Measurements from ENCODE around the gene C4orf54. TPM values are rescaled to one million over a fixed set of nuclear protein-coding genes. Genes with fewer than 3 reads are reported as not detected.

C4orf54 gene
- total and polyA plus RNA-seq, 2 of the 8 experiments (the other 6 are each of a cell fraction or from before 2014, with no cell fraction given), result not detected

GRCh38 chr4:99624141-99624719 lies 33.4 kb downstream of the C4orf54 start:
- Histone ChIP-seq H3K4me2 (ENCODE audit: insufficient read depth in 1 of 2, low read depth in 2 of 2, low read length in 2 of 2) (no peak overlapping the region), H4K20me1 (replicated peaks in 1 of 2; ENCODE audit: control insufficient read depth in 1 of 2, insufficient read depth in 2 of 2, low read length in 2 of 2) (no peaks in the 10 kb centered on the region), H3K4ac (replicated peaks; ENCODE audit: insufficient read length, low read depth, low read length) (no peak overlapping the region), H2BK20ac (ENCODE audit: low read length) (no peak overlapping the region), H2BK120ac (replicated peaks; ENCODE audit: low read depth, low read length) (no peak overlapping the region), H3K23me2 (ENCODE audit: low read depth, low read length) (no peaks in the 10 kb centered on the region; the same call in 1 of the 2 replicates), H3K79me1 (ENCODE audit: low read depth, low read length) (no peaks in the 10 kb centered on the region), H3K27ac (ENCODE audit: low read depth, low read length) (no peak overlapping the region), H3K56ac (replicated peaks; ENCODE audit: insufficient read length, low read depth, low read length) (no peak overlapping the region), H2AFZ (ENCODE audit: low read length) (peak overlapping the region; percentile 89), H3K14ac (ENCODE audit: insufficient read length) (no peak overlapping the region), H3K27me3 (replicated peaks in 1 of 4; ENCODE audit: control insufficient read depth in 3 of 4, extremely low read depth in 1 of 4, insufficient read depth in 3 of 4, low read length in 3 of 4) (no peaks in the 10 kb centered on the region), H2BK5ac (ENCODE audit: low read depth, low read length) (no peak overlapping the region), H3K9ac (replicated peaks in 1 of 4; ENCODE audit: extremely low read depth in 1 of 4, low read depth in 3 of 4, low read length in 3 of 4) (no peak overlapping the region), H2BK12ac (ENCODE audit: low read depth, low read length) (no peak overlapping the region), H3K79me2 (ENCODE audit: control insufficient read depth in 1 of 2, insufficient read depth in 2 of 2, low read length in 2 of 2) (no peaks in the 10 kb centered on the region), H3K9me3 (ENCODE audit: insufficient read depth in 2 of 2, low read depth in 1 of 2, low read length in 1 of 2) (no peaks in the 10 kb centered on the region), H4K8ac (ENCODE audit: extremely low read depth, insufficient read depth, low read length) (no peak overlapping the region), H3K4me3 (ENCODE audit: extremely low read depth in 1 of 4, insufficient read depth in 2 of 4, low read depth in 3 of 4, low read length in 4 of 4) (no peak overlapping the region), H2BK15ac (ENCODE audit: low read length) (no peak overlapping the region), H4K91ac (replicated peaks; ENCODE audit: insufficient read length, low read length) (no peak overlapping the region), H2AK5ac (ENCODE audit: low read depth, low read length) (no peak overlapping the region), H3K36me3 (ENCODE audit: control insufficient read depth in 2 of 4, insufficient read depth in 4 of 4, low read length in 3 of 4) (no peaks in the 10 kb centered on the region), H3K23ac (ENCODE audit: insufficient read length) (no peak overlapping the region), H3K18ac (ENCODE audit: extremely low read depth, low read length) (no peak overlapping the region), H4K5ac (ENCODE audit: insufficient read length, low read depth, low read length) (no peak overlapping the region), H3K4me1 (replicated peaks in 1 of 4; ENCODE audit: control insufficient read depth in 3 of 4, insufficient read depth in 4 of 4, low read length in 3 of 4) (peaks cover 0 to 8% (median 3%) of the 10 kb centered on the region in 4 experiments; a peak in 2 of 7 replicates)
- 77% methylated on average over 4 of the region's 4 CpGs; no CpG with 5 or more reads in 1 of the 2 experiments for WGBS, 2 experiments (ENCODE audit: extremely low coverage in 1 of 2, insufficient coverage in 1 of 2, insufficient read length in 1 of 2, insufficient replicate concordance in 2 of 2, low coverage in 1 of 2, low lambda C conversion rate in 2 of 2, missing lambda C conversion rate in 1 of 2)
- DNase-seq (ENCODE audit: low read depth in 1 of 2, low spot score in 2 of 2) (no peak), FAIRE-seq (no peak)
- ChIA-PET POLR2A (ENCODE audit: partially characterized antibody) (no interaction called here), CTCF (ENCODE audit: partially characterized antibody) (interaction anchor here (0.6 to 2.2 kb wide), 4 partner anchors 45 to 187 kb away, joined by 3 to 8 read pairs (median 4); no protein-coding TSS in a partner anchor)
- no peak for TF ChIP-seq CBX8 (IDR thresholded peaks at IDR 0.05; ENCODE audit: borderline replicate concordance, low read depth, low read length)
- no peak for TF ChIP-seq JUND (IDR thresholded peaks at IDR 0.05; ENCODE audit: low read length)
- TF ChIP-seq TCF12 (IDR thresholded peaks at IDR 0.05; ENCODE audit: low read depth, low read length), result no peak
- no peak for TF ChIP-seq KDM1A (IDR thresholded peaks at IDR 0.05; ENCODE audit: borderline replicate concordance, low read length)
- no peak for TF ChIP-seq MAX (IDR thresholded peaks at IDR 0.05)
- TF ChIP-seq ZNF274 (IDR thresholded peaks at IDR 0.05; ENCODE audit: borderline replicate concordance, extremely low read depth, low read length), result no peak
- no peak for TF ChIP-seq SP2 (IDR thresholded peaks at IDR 0.05; ENCODE audit: low read length)
- no peak for TF ChIP-seq USF2 (IDR thresholded peaks at IDR 0.05; ENCODE audit: low read length)
- TF ChIP-seq ASH2L (IDR thresholded peaks at IDR 0.05; ENCODE audit: low read length), result no peak
- TF ChIP-seq SIRT6 (IDR thresholded peaks at IDR 0.05; ENCODE audit: low read length), result no peak
- TF ChIP-seq BRCA1 (IDR thresholded peaks at IDR 0.05; ENCODE audit: low read depth, low read length), result no peak
- TF ChIP-seq GABPA (IDR thresholded peaks at IDR 0.05; ENCODE audit: borderline replicate concordance, insufficient read depth, low read length), result no peak
- no peak for TF ChIP-seq POLR2AphosphoS5 (IDR thresholded peaks at IDR 0.05; ENCODE audit: low read depth, low read length)
- no peak for TF ChIP-seq CEBPB (IDR thresholded peaks at IDR 0.05; ENCODE audit: low read depth, low read length)
